ENCODE data around the gene PRRT3.

DNA sequence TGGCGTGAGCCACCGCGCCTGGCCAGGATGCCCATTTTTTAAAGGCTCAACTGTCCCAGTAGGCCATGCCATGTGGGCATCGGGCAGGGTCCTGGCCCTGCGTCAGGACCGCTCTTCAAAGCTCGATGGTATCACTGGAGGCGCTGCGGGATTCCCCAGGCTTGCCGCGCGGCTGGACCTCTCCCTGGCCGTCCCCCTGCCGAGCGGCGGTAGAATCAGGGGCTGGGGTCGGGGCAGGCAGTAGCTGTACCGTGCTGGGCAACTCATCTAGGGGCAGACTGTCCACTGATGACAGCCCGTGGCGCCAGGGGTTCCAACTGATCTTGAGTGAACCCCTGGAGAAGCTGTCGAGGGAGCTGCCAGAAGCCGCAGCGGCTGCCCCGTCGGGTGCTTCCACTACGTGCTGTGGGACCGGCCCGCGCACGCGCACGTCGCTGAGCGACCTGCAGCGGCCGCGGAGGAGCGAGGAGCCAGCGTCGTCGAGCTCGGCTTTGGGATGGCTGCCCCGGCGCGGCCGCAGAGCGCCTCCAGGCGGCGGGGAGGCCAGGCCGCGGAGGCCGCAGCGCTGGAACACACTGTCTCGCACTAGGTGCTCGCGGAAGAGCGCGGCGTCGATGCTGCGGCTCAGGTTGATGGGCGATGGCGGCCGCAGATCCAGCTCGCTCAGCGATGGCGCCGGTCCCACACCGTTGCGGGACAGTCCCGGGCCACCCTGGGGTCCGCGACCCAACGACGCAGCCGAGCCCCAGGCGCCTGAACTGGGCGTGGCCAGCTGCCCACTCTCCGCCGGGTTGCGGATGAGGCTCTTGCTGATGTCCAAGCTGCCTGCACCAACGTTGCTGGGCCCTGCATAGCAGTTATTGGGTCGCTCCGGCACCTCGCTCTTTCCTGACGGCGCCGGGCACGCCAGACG lies 5.8 kb downstream of the PRRT3 start:
- TF ChIP-seq EZH2 (IDR thresholded peaks at IDR 0.05; ENCODE audit: low read length, unreplicated experiment) = no peak
- TF ChIP-seq, protein P1, sequence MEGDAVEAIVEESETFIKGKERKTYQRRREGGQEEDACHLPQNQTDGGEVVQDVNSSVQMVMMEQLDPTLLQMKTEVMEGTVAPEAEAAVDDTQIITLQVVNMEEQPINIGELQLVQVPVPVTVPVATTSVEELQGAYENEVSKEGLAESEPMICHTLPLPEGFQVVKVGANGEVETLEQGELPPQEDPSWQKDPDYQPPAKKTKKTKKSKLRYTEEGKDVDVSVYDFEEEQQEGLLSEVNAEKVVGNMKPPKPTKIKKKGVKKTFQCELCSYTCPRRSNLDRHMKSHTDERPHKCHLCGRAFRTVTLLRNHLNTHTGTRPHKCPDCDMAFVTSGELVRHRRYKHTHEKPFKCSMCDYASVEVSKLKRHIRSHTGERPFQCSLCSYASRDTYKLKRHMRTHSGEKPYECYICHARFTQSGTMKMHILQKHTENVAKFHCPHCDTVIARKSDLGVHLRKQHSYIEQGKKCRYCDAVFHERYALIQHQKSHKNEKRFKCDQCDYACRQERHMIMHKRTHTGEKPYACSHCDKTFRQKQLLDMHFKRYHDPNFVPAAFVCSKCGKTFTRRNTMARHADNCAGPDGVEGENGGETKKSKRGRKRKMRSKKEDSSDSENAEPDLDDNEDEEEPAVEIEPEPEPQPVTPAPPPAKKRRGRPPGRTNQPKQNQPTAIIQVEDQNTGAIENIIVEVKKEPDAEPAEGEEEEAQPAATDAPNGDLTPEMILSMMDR (conservative IDR thresholded peaks at IDR 0.05; ENCODE audit: low read depth, low read length) = peak; percentile 71
